SK-N-DZ (cell line): ENCODE results near the gene GTPBP1.

Experiments used
- DNase-seq: peaks from one replicate; pipeline ENCODE4 v3.0.0-alpha.2; 2015; ENCODE audit warnings: low spot score

GTPBP1 gene

GRCh38 chr22:38724926-38725571 lies 19.3 kb downstream of the GTPBP1 start:
- DNase-seq = no peak

- DNase-seq = no peak
Measured at GRCh38 chr22:38725900-38726655, 20.3 kb downstream of the GTPBP1 start.

GRCh38 chr22:38727123-38727522 lies 21.4 kb downstream of the GTPBP1 start:
- DNase-seq = no peak

GRCh38 chr22:38727530-38728451 lies 22.0 kb downstream of the GTPBP1 start:
- no peak for DNase-seq

GRCh38 chr22:38728871-38729796 lies 23.4 kb downstream of the GTPBP1 start:
- DNase-seq = no peak

GRCh38 chr22:38729946-38730345 lies 24.2 kb downstream of the GTPBP1 start:
- no peak for DNase-seq

- DNase-seq = no peak
Measured at GRCh38 chr22:38730411-38730871, 24.7 kb downstream of the GTPBP1 start.

GRCh38 chr22:38731703-38732161 lies 26.0 kb downstream of the GTPBP1 start:
- no peak for DNase-seq

GRCh38 chr22:38732251-38732815 lies 26.6 kb downstream of the GTPBP1 start:
- DNase-seq = no peak

GRCh38 chr22:38733329-38733723 lies 27.6 kb downstream of the GTPBP1 start:
- peak; percentile 52 for DNase-seq

GRCh38 chr22:38733724-38734381 lies 28.1 kb downstream of the GTPBP1 start:
- DNase-seq = no peak

- no peak for DNase-seq
Measured at GRCh38 chr22:38734421-38735100, 28.8 kb downstream of the GTPBP1 start.

- no peak for DNase-seq
Measured at GRCh38 chr22:38735126-38735464, 29.4 kb downstream of the GTPBP1 start.

GRCh38 chr22:38735465-38736256 lies 29.9 kb downstream of the GTPBP1 start:
- no peak for DNase-seq

- DNase-seq = no peak
Measured at GRCh38 chr22:38736257-38736570, 30.5 kb downstream of the GTPBP1 start.

GRCh38 chr22:38737302-38738060 lies 31.7 kb downstream of the GTPBP1 start:
- no peak for DNase-seq

GRCh38 chr22:38738475-38739070 lies 32.8 kb downstream of the GTPBP1 start:
- DNase-seq = no peak
